ENCODE data around the gene PRRT1.
A peak's percentile ranks its signal among the peaks of the same experiment; 100 is the strongest.
"Not testable (repeated sequence)": the region's sequence is repeated elsewhere in the genome, so short reads cannot be mapped to it uniquely, and the experiment has no call there.

The PRRT1 gene

GRCh38 chr6:32195902-32196681 lies 44.4 kb upstream of the PRRT1 start:
- ChIA-PET POLR2A (interaction anchor here (0.6 to 11.7 kb wide), 21 partner anchors 10 to 776 kb away, joined by 3 to 153 read pairs (median 4); partner anchors contain the start of genes AGPAT1, ATF6B, FKBPL and MSH5), CTCF (interaction anchor here (0.6 to 1.2 kb wide), 5 partner anchors 19 to 675 kb away, joined by 3 to 4 read pairs (median 3); no protein-coding TSS in a partner anchor)
- TF ChIP-seq L3MBTL2 (conservative IDR thresholded peaks at IDR 0.05) (peak; percentile 61), PKNOX1 (IDR thresholded peaks at IDR 0.05) (peak; percentile 84), NFRKB (IDR thresholded peaks at IDR 0.05) (no peak), HDGF (IDR thresholded peaks at IDR 0.05; ENCODE audit: borderline replicate concordance) (peak; percentile 85; the same call in 1 of the 2 replicates)
- peak; percentile 62 for DNase-seq (ENCODE audit: extremely low spot score)

- ChIA-PET POLR2A (interaction anchor here (0.5 to 11.7 kb wide), 22 partner anchors 10 to 776 kb away, joined by 3 to 153 read pairs (median 4); partner anchors contain the start of genes AGPAT1, ATF6B, FKBPL and MSH5), CTCF (interaction anchor here (0.6 to 1.2 kb wide), 5 partner anchors 65 to 676 kb away, joined by 3 to 4 read pairs (median 3); no protein-coding TSS in a partner anchor)
- TF ChIP-seq SUZ12 (IDR thresholded peaks at IDR 0.05) (no peak), HDGF (IDR thresholded peaks at IDR 0.05; ENCODE audit: borderline replicate concordance) (no peak), L3MBTL2 (conservative IDR thresholded peaks at IDR 0.05) (no peak), ARNT (IDR thresholded peaks at IDR 0.05) (no peak), LEF1 (IDR thresholded peaks at IDR 0.05; ENCODE audit: borderline replicate concordance) (no peak), ELF4 (IDR thresholded peaks at IDR 0.05) (no peak), ZNF384 (IDR thresholded peaks at IDR 0.05) (no peak), TARDBP (IDR thresholded peaks at IDR 0.05) (no peak), FOXM1 (IDR thresholded peaks at IDR 0.05; ENCODE audit: borderline replicate concordance) (no peak), SP1 (IDR thresholded peaks at IDR 0.05) (no peak), PKNOX1 (IDR thresholded peaks at IDR 0.05) (no peak), FOXA1 (IDR thresholded peaks at IDR 0.05) (no peak), BHLHE40 (IDR thresholded peaks at IDR 0.05; ENCODE audit: borderline replicate concordance) (no peak), NFRKB (IDR thresholded peaks at IDR 0.05) (no peak), CTBP1 (IDR thresholded peaks at IDR 0.05; ENCODE audit: borderline replicate concordance) (no peak), FOXK2 (IDR thresholded peaks at IDR 0.05) (no peak)
- DNase-seq (ENCODE audit: extremely low spot score) = peak; percentile 98
Observed at GRCh38 chr6:32195652-32195901, 43.8 kb upstream of the PRRT1 start.

- ChIA-PET POLR2A (interaction anchor here (0.5 to 11.7 kb wide), 22 partner anchors 11 to 777 kb away, joined by 3 to 153 read pairs (median 4); partner anchors contain the start of genes AGPAT1, ATF6B, FKBPL and MSH5), CTCF (interaction anchor here (0.6 to 1.2 kb wide), 5 partner anchors 65 to 676 kb away, joined by 3 to 4 read pairs (median 3); no protein-coding TSS in a partner anchor)
- TF ChIP-seq ZNF384 (IDR thresholded peaks at IDR 0.05) (no peak), TARDBP (IDR thresholded peaks at IDR 0.05) (no peak), SUZ12 (IDR thresholded peaks at IDR 0.05) (no peak), FOXK2 (IDR thresholded peaks at IDR 0.05) (no peak), L3MBTL2 (conservative IDR thresholded peaks at IDR 0.05) (no peak), PKNOX1 (IDR thresholded peaks at IDR 0.05) (no peak), ARNT (IDR thresholded peaks at IDR 0.05) (no peak), FOXA1 (IDR thresholded peaks at IDR 0.05) (no peak), LEF1 (IDR thresholded peaks at IDR 0.05; ENCODE audit: borderline replicate concordance) (no peak), BHLHE40 (IDR thresholded peaks at IDR 0.05; ENCODE audit: borderline replicate concordance) (no peak), SP1 (IDR thresholded peaks at IDR 0.05) (no peak), NFRKB (IDR thresholded peaks at IDR 0.05) (no peak)
- DNase-seq (ENCODE audit: extremely low spot score) = peak; percentile 47
Observed at GRCh38 chr6:32194825-32195651, 43.3 kb upstream of the PRRT1 start.

- TF ChIP-seq L3MBTL2 (conservative IDR thresholded peaks at IDR 0.05) = no peak
- TF ChIP-seq LEF1 (IDR thresholded peaks at IDR 0.05; ENCODE audit: borderline replicate concordance) = no peak
- TF ChIP-seq NFRKB (IDR thresholded peaks at IDR 0.05) = no peak
- CTCF ChIA-PET = no interaction called here
- POLR2A ChIA-PET = interaction anchor here (1.9 to 11.7 kb wide), 3 partner anchors 12 to 42 kb away, joined by 11 to 153 read pairs (median 16); partner anchors contain the start of genes AGPAT1 and RNF5
- no peak for DNase-seq (ENCODE audit: extremely low spot score)
Observed at GRCh38 chr6:32194388-32194787, 42.6 kb upstream of the PRRT1 start.

GRCh38 chr6:32193096-32193495 lies 41.4 kb upstream of the PRRT1 start:
- CTCF ChIA-PET = interaction anchor here (1.3 kb wide), 1 partner anchor 75 kb away, joined by 3 read pairs; no protein-coding TSS in a partner anchor
- POLR2A ChIA-PET = interaction anchor here (0.9 to 11.7 kb wide), 2 partner anchors 15 to 41 kb away, joined by 4 to 153 read pairs; partner anchors contain the start of genes AGPAT1, PRRT1 and RNF5
- not testable (repeated sequence) for DNase-seq (ENCODE audit: extremely low spot score)

GRCh38 chr6:32192608-32193039 lies 40.9 kb upstream of the PRRT1 start, which contains the start of gene GPSM3:
TSS of gene GPSM3 (minus strand) at chr6:32192643. CDS start at chr6:32192513, 130 bp downstream.
- DNase-seq (ENCODE audit: extremely low spot score) = no peak
- ChIA-PET CTCF (interaction anchor here (1.3 kb wide), 1 partner anchor 74 kb away, joined by 3 read pairs; no protein-coding TSS in a partner anchor), POLR2A (interaction anchor here (0.9 to 11.7 kb wide), 2 partner anchors 15 to 40 kb away, joined by 4 to 153 read pairs; partner anchors contain the start of genes AGPAT1, PRRT1 and RNF5)
- no peak for TF ChIP-seq TARDBP (IDR thresholded peaks at IDR 0.05)
- TF ChIP-seq PKNOX1 (IDR thresholded peaks at IDR 0.05) = no peak
- TF ChIP-seq SP1 (IDR thresholded peaks at IDR 0.05) = no peak
- TF ChIP-seq FOXA1 (IDR thresholded peaks at IDR 0.05) = no peak
- TF ChIP-seq CTBP1 (IDR thresholded peaks at IDR 0.05; ENCODE audit: borderline replicate concordance) = no peak
- no peak for TF ChIP-seq L3MBTL2 (conservative IDR thresholded peaks at IDR 0.05)
- TF ChIP-seq HDGF (IDR thresholded peaks at IDR 0.05; ENCODE audit: borderline replicate concordance) = no peak
- TF ChIP-seq LEF1 (IDR thresholded peaks at IDR 0.05; ENCODE audit: borderline replicate concordance) = no peak
- no peak for TF ChIP-seq ELF4 (IDR thresholded peaks at IDR 0.05)
- no peak for TF ChIP-seq ZNF384 (IDR thresholded peaks at IDR 0.05)
- TF ChIP-seq BHLHE40 (IDR thresholded peaks at IDR 0.05; ENCODE audit: borderline replicate concordance) = no peak
- no peak for TF ChIP-seq FOXK2 (IDR thresholded peaks at IDR 0.05)
- no peak for TF ChIP-seq ARNT (IDR thresholded peaks at IDR 0.05)
- TF ChIP-seq FOXM1 (IDR thresholded peaks at IDR 0.05; ENCODE audit: borderline replicate concordance) = no peak
- TF ChIP-seq SUZ12 (IDR thresholded peaks at IDR 0.05) = no peak
- no peak for TF ChIP-seq NFRKB (IDR thresholded peaks at IDR 0.05)

Measured in HEK293T (cell line).